ENCODE data around the gene TNXB.
"Not testable (repeated sequence)": the region's sequence is repeated elsewhere in the genome, so short reads cannot be mapped to it uniquely, and the experiment has no call there.

TNXB gene, protein sequence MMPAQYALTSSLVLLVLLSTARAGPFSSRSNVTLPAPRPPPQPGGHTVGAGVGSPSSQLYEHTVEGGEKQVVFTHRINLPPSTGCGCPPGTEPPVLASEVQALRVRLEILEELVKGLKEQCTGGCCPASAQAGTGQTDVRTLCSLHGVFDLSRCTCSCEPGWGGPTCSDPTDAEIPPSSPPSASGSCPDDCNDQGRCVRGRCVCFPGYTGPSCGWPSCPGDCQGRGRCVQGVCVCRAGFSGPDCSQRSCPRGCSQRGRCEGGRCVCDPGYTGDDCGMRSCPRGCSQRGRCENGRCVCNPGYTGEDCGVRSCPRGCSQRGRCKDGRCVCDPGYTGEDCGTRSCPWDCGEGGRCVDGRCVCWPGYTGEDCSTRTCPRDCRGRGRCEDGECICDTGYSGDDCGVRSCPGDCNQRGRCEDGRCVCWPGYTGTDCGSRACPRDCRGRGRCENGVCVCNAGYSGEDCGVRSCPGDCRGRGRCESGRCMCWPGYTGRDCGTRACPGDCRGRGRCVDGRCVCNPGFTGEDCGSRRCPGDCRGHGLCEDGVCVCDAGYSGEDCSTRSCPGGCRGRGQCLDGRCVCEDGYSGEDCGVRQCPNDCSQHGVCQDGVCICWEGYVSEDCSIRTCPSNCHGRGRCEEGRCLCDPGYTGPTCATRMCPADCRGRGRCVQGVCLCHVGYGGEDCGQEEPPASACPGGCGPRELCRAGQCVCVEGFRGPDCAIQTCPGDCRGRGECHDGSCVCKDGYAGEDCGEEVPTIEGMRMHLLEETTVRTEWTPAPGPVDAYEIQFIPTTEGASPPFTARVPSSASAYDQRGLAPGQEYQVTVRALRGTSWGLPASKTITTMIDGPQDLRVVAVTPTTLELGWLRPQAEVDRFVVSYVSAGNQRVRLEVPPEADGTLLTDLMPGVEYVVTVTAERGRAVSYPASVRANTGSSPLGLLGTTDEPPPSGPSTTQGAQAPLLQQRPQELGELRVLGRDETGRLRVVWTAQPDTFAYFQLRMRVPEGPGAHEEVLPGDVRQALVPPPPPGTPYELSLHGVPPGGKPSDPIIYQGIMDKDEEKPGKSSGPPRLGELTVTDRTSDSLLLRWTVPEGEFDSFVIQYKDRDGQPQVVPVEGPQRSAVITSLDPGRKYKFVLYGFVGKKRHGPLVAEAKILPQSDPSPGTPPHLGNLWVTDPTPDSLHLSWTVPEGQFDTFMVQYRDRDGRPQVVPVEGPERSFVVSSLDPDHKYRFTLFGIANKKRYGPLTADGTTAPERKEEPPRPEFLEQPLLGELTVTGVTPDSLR (N-terminal part only)

DNA sequence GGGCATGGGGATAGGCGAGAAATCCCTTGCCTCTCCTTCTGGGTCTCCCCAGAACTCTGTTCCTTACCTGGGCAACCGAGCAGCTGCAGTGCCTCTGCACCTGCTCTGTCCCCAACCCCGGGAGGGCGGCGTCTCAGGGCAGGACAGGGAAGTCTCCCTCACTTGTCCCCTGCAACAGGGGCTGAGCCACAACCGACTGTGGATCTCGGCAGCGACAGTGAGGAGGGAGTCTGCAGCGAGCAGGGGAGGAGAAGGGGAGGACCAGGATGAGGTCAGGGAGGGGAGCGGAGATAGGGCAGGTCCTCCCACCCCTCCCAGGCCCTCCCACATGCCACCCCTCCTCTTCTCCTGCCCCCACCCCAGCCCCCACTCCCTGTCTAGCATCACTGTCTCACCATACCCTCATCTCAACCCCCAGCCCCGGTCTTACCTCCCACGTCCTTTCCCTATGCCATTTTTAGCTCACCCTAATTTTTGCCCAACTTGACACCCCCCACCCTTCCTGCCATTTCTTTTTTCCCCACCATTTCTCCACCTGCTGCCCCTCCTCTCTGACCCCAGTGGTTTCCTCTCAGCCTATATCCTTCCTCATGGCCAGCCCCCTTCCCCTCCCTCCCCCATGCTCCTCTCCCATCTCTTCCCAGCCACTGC lies at the start of gene TNXB:
TSS of gene TNXB (minus strand) at position 225 of the 651 bp plus-strand sequence. CDS start 11,140 bp downstream, outside the sequence.
- no peak for DNase-seq

DNA sequence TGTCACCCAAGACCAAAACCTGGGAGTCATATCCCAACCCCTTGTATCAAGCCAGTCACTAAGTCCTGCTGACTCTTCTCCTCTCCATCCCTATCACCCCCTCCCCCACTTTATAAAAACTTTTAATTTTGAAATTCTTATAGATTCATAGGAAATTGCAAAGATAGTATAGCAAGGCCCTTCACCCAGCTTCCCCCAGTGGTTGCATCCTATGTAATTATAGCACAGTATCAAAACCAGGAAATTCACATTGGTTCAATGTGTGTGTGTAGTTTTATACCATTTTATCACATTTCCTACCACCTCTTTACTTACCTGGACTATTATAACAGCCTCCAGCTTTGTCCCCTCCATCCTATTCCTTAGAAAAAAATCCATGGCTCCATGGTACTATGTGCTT lies 48.9 kb upstream of the TNXB start:
- no peak for DNase-seq

DNA sequence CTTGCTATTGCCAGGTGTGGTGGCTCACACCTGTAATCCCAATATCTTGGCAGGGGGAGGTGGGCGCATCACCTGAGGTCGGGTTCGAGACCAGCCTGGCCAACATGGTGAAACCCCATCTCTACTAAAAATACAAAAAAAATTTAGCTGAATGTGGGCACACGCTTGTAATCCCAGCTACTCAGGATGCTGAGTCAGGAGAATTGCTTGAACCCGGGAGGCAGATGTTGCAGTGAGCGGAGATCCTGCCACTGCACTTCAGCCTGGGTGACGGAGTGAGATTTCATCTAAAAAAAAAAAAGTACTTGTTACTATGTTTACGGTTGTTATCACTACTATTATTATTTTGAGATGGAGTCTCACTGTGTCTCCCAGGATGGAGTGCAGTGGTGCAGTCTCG lies 47.8 kb upstream of the TNXB start:
- no peak for DNase-seq

DNA sequence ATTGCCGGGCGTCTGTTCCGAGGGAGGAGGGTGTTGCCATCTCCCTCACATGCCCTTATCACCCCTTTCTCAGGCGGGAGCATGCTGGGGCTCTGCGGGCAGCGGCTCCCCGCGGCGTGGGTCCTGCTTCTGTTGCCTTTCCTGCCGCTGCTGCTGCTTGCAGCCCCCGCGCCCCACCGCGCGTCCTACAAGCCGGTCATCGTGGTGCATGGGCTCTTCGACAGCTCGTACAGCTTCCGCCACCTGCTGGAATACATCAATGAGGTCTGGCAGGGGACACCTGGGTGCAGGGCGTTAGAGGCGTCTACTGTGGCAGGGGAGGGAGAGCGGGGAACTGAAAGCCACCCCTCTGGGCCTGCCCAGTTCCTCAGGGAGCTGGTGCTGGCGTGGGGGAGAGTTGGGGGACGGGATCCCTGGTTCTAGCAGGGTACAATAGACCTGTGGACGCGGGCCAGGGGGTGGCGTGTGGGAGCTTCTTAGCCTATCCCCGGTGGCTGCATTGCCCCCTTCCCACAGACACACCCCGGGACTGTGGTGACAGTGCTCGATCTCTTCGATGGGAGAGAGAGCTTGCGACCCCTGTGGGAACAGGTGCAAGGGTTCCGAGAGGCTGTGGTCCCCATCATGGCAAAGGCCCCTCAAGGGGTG lies 45.5 kb upstream of the TNXB start:
- DNase-seq, result peak; percentile 57

DNA sequence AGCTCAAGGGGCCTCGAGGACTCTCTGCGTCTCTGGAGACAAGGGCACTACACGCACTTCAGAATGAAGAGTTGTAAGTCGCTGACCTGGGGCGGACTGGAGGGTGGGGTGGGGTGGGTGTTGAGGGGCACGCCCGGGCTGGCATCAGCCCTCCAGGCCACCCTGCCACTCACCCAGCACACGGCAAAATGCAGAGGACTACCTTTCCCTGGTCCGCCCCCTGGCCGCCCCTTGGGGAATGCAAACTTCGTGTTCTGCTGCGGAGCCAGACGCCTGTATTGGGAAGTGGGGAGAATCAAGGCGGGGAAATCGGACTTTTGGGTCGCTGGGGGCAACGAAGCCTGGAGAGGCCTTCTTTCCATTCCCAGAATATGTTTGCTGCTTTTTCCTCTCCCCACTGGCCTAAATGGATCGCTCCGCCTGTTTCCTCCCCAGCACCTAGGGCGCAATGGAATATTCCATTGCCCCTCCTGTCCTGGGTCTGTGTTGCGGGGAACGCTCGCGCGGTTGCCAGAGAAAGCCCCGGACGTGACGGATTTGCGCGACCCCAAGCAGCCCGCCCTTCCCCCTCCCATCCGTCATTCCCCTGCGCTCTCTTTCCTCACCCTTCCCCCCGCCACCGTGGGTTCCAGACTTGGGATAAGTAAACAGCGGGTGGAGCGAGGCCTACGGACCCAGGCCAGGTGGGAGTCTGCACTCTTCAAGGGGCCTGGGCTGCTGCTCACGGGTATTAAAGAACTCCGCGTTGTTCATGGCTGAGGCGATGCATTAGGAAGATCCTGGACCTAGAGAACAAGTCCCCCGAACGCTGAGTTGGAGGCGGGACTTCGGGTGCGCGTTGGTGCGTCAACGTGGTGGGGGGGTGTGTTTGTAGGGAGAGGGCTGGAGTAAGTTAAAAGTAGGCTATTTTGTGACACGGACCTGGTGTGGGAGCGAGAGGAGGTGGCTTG lies 44.7 kb upstream of the TNXB start, which contains the start of gene PPT2:
TSS of gene PPT2 (plus strand) at position 578 of the 950 bp plus-strand sequence. CDS start 454 bp downstream, outside the sequence.
- DNase-seq, result peak; percentile 69

DNA sequence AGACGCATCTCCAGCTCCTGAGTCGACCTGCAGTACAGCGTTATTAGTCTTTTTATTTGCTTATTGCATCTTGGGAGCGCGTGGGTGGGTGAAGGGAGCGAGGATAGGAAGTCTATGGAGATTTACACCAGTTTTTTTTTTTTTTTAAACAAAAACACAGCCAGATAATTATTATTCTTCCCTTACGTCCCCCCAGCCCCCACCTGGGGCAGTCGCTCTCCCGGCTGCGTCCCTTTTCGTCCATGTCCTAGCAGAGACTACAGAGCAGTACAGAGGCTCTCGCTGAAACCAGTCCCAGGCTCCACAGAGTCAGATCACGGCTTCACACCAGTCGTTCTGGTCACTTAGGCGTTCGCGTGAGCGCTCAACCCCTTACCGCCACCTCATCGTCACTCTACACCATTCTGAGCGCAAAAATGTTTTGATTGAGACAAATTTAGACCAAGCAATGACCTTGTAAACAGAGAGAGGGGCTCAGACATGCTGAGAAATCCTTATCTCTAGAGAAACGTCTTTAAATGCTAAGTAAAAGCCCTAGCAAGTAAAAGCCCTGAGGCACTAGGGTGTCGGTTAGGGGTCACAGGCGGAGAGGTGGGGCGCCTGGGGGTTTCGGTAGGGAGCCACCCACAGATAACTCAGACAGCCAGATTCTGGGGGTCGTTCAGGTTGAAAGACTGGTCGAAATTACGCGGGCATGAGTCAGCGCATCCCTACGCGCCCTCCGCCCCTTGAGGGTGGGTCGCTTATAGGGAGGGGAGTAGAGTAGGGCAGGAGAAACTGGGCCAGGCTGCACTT lies 43.8 kb upstream of the TNXB start:
- DNase-seq, result no peak

DNA sequence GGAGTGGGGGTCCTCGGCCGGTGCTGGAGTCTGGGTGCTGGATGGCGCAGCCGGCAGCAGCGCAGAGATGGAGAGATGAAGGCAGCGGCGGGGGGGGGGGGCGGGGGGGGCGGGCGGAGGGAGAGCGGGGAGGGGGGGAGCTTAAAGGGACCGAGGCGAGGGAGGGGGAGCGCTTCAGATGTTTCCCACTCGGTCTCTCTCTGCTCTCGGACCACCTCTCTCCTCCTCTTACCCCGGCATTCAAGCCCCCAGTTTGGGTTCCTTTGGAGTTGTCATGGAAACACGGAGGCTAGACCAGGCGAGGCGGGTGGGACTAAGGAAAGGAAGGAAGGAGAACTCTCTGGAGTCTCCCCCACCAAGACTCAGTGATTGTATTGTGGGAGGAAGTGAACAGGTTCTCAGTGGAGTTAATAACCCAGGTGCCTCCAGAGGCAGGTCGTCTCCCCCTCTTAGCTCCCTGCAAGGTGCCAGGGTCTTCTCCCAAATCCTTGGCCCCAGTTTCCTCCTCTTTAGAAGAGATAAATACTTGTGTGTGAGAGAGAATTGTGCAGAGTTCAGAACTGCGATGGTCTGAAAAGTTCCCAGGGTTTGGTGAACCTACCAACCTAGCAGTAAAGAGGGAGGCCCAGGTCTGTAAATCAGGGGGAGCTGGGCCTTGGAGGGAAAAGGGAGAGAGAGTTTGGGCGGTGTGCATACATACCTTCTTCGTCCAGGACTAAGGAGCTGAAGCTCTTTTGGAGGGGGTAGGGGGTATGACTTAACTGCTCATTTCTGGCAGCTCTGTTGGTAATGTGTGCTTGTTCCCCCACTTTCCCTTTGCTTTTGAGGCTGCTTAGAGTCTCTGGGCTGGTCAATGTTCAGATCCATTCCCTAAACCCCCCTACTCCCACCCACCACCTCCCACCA lies 43.0 kb upstream of the TNXB start, which contains the start of gene PRRT1:
TSS of gene PRRT1 (minus strand) at position 77 of the 906 bp plus-strand sequence. CDS start 112 bp downstream, outside the sequence.
- DNase-seq, result no peak

DNA sequence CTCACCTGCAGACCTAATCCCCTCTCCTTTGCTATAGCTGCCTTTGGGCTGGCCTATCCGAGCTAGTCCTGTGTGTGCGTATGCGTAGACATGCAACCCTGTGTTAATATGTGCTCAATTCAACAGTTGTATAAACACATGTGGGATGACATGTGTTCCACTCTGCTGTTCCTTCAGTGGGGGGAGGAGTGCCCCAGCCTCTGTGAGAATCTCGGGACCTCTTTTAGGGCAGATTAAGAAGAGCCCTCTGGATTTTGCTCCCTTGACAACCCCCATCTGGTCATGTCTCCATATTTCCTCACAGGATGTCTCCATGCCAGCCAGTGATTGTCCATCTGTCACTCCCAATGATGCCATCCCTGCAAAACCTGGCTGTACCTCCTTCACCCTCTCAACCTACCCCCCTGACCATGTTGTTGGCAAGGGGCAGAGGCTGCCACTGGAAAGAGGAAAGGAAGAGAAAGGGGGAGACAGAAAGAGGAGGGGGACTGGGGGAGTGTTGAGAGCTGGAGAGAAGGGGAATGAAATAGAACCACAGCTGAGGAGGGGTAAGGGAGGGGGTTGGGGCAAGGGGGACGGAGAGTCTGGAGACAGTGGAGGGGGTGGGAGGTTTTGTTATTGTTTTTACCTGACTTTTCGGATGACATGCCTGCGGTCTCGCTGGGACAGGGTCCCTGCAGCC lies 42.2 kb upstream of the TNXB start:
- DNase-seq, result no peak

DNA sequence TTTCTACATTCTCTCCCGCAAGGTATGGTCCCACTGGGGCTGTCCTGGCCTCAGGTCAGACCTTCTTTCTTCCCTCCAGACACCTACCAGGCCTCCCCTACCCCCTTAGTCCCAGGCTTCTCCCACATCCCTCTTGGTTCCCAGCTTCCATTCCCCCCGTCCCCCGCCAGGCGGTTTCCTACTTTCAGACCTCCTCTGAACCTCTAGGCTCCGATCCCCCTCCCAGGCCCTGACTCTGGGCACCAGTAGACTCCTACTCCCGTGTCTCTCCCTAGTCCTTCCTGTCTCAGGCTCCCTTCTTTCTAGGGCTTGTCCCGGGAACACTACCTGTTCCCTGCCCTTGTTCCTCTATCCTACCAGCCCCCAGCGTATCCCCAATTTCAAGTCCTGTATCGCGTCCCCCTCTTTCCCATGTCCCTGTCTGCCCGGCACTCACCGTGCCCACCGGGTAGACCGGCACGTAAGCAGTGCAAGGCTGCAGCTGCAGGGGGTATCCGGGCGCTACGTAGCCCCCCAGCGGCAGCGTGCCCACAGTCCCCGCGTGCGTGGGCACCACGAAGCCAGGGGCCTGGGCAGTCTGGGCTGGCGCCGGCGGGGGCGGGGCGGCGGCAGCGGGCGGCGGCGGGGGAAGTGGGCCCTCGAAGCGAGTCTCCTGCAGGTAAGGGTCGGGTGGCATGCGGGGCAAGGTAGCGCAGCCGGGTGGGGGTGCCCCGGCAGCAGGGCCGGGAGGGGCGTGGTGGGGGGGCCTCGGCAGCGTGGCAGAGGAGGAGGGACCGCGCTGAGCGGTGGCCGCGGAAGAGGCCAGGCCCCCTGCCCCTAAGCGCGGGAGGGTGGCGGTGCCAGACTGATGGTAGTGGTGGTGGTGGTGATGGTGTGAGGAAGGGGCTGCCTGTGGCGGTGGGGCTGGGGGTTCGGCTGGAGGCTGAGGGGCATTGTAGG lies 41.1 kb upstream of the TNXB start:
- DNase-seq, result no peak

DNA sequence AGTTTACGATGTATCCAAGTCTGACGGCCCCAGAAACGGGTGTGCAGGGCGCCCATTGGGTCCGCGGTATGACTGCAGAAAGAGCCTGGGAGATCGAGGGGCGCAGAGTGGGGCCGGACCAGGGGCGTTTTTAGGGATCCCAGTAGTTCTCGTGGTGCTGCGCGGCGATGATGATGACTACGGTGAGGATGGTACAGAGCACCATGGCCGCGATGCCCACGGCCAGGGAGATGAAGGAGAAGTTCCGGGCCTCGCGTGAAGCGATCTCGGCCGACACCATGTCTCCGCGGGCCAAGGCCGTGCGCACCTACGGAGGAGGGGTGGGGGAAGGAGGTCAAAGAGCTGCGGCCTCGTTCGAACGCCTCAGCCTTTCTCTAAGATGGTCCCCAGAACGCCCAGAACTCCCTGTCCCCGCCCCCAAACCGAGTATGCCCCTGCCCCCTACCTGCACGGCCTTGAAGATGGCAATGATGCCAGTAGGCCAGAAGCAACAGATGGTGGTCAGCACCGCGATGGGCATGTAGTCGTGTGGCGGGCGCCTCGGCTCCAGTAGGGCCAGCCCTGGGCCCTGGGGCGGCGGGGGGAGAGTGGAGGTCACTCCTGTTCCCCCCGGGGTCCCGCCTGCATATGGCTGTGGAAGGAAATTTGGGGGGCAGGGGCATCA lies 40.1 kb upstream of the TNXB start:
- DNase-seq, result no peak

DNA sequence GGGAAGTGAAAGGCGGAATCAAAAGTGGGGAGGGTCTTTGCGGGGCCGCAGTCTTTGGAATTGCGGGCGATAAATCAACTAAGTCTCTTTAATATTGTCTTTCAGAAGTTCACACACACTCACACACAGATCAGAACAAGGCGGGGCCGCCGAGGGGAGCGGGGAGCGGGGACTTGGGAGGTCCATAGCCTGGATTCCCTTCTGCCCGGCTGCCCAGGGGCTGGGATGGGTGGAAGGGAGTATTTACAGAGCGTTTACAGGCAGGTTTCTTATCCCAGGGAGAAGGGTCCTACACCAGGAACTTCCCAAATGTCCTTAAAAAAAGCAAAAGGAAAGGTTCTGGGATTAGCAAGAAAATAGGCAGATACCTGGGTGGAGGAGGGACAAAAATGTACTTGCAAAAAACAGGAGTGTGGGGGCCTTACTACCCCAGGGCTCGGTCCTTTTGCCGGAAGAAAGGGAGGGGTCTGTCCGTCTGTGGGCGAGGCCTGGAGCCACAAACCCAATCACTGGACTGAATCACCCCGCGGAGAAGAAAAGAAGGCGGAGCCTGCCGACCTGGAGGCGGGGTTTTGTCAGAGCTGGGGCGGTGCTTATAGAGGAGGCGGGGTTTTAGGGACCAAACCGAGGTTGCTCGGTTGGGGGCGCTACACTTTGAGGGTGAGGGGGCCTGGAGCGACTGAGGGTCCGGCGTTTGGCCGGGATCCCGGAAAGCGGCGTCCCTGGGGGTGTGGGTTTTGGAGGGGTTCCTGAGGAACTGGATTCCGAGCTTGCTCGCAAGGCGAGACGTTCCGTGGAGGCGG lies 39.4 kb upstream of the TNXB start:
- peak; percentile 73 for DNase-seq

DNA sequence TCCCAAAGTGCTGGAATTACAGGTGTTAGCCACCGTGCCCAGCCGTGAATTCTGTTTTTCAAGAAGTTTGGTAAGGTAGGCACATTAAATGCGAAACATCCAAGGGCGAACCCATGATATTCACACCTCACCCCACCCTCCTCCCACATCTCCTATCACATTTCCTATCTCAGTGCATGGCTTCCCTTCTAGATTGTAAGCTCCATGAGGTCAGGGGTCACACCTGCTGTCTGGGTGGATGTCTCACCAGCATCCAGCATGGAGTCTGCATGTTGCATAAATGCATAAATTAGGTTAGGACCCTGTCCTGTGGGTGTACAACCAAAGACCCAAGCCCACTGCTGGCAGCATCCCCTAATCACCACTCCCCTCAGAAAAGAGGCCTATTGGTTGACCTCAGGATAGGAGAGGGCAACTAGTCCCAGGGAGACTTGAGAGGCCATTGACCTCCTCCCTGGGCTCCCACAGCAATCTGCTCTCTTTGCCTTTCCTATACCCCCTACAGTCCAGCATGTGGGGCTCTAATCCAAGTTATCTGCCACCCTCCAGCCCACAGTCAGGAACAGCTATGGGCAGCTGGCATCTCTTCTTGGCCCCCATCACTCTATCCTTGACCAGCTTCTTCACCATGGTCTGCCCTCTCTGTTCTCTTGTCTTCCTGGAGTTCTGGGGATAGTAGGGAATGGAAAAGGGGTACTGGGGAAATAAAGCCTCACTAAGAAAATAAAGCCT lies 38.4 kb upstream of the TNXB start:
- no peak for DNase-seq

DNA sequence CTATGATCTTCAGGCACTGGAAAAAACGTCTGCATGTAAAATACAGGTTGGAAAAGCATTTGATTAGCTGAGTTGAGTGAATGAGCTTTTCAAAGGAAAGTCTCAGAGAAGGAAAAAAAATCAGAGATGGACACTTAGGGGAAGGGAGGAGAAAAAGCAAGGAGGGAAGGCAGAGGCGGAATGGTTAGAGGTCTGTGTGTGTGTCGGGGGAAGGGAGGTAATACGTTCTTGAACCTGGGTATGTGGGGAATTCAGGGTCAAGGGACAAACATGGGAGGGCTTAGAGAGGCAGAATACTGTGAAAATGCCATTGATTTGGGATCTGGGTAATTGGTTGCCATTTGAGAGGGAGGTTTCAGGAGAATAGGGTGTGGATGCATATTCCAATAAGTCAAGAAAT lies 37.5 kb upstream of the TNXB start:
- DNase-seq, result no peak

DNA sequence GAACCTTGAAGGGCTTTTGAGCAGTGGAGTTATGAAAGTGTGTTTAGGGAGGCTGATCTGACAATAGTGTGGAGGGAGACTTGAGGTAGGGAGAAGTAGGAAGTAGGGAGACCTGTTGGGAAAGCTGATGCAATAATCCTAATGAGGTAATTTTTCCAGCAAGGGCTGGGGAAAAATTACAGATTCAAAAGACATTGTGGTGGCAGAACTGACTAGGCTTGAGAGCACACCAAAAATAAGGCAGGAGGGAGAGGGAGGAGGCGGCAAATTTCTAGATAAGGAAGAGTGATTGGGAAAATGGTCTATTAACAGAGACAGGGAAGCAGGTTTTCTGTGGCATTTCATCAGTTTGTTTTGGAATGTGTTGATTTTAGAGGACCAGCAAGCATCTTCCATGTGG lies 37.1 kb upstream of the TNXB start:
- no peak for DNase-seq

DNA sequence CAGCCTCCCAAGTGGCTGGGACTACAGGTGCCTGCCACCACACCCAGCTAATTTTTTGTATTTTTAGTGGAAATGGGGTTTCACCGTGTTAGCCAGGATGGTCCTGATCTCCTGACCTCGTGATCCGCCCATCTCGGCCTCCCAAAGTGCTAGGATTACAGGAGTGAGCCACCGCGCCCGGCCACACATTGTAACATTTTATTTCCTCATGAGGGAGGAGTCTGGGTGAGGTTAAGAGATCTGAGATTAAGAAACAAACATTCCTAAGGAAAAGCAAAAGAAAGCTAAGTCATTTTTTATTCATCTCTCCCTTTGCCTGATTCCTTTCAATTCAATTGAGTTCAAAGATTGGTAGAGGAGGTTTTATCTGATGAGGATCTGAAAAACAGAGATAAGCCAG lies 35.1 kb upstream of the TNXB start:
- DNase-seq, result not testable (repeated sequence)

Data from stimulated activated CD4-positive, alpha-beta T cell treated with anti-CD3 and anti-CD28 coated beads, Interleukin-4, amount 100 ng/mL, for 1 hour (primary cell).